NCI-H226 (cell line): ENCODE data around the gene PDZK1IP1.
A peak's percentile ranks its signal among the peaks of the same experiment; 100 is the strongest.
"Not testable (repeated sequence)": the region's sequence is repeated elsewhere in the genome, so short reads cannot be mapped to it uniquely, and the experiment has no call there.

ENCODE experiments used
- DNase-seq: peaks from one replicate; pipeline ENCODE4 v3.0.0-alpha.2; 2015

The PDZK1IP1 gene

DNA sequence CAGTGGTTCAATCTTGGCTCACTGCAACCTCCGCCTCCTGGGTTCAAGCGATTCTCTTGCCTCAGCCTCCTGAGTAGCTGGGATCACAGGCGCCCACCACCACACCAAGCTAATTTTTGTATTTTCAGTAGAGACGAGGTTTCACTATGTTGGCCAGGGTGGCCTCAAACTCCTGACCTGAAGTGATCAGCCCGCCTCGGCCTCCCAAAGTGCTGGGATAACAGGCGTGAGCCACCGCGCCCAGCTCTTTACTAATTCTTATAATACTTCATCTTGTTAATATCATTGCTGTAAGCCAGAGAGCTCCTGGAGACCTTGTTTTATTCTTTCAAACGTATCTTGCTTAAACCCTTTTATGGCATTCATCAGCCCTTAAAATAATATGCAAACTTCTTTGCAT, 3.7 kb upstream of the PDZK1IP1 start:
- DNase-seq: not testable (repeated sequence)

GRCh38 chr1:47192458-47193384, 2.9 kb upstream of the PDZK1IP1 start:
- peak; percentile 34 for DNase-seq

- no peak for DNase-seq
These were observed 2.2 kb upstream of the PDZK1IP1 start for GRCh38 chr1:47191940-47192457.

DNA sequence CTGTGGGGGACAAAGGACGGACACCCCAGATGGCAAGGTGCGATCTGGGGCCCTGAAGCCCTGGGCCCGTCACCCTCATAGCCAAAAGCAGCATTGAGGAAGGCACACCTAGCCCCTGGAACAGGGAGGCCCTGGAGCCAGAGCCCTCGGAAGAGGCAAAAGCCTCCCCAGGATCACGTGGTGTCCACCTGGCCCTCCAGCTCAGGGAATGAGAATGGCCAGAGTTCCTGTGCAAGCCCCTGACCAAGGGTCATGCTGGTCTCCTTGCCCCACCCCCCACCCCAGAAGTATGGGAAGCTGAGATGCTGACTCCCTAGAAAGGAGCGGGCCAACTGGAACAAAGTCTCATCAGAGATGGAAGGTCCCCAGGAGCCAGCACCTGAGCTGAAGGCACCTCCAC, 1.0 kb upstream of the PDZK1IP1 start:
- no peak for DNase-seq

- no peak for DNase-seq
These were observed 646 bp upstream of the PDZK1IP1 start for GRCh38 chr1:47190509-47190855.

DNA sequence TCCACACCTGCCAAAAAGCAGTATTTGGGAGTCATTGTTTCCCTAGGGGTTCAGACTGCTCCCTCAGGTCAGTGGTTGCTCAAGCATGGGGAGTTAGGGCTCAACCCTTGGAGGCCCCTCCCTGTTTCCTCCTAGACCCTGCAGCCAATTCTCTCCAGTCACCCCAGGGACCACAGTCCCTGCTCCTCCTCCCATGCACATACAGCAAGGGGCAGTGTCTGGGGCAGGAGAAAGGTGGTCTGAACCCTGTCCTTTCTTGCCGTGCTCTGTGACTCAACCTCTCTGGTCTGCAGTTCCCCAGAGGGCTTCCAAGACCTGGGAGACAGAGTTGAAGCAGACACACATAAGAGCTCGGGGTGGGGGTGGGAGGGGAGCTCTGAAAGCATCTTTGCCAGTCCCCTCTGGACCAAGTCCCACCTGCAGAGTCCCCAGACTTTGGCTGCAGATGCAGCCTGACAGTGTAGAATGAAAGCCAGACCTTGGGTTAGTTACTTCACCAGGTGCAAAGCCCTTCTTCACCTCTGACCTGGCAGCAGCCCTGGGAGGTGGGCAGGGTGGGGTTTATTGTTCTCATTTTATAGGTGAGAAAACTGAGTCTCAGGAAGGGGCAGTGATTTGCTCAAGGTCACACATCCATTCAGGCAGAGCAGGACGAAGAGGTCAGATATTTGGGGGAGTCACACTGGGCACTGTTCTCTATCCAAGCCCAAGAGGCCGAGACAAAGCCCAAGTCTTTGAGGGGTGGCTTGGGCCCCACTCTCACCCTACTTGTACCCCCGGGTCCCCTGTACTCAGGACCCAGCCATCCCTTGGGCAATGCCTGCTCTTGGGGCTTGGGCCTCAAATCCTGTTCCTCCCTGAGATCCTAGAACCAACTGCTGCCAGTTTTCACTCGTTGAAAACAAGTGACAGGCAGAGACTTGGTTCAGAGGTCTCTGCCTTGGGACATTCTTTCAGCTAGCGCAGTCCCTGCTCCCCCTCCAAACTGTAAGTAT, 748 bp downstream of the PDZK1IP1 start:
- DNase-seq: no peak

DNA sequence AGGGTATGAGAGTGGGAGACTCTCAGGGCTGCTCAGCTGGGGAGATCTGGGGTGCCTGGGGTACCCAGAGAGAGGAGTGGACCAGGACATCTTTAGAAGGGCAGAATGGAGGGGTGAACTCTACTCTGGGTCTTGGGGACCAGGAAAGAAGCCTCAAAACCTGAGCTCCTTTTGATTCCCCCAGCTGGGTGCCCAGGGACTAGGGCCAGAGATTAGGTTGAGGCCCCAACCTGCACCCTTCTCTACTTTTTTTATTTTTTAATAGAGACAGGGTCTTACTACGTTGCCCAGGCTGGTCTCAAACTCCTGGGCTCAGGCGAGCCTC, 1.9 kb downstream of the PDZK1IP1 start:
- no peak for DNase-seq

- DNase-seq: no peak
These were observed 2.5 kb downstream of the PDZK1IP1 start for GRCh38 chr1:47187231-47187925.

DNA sequence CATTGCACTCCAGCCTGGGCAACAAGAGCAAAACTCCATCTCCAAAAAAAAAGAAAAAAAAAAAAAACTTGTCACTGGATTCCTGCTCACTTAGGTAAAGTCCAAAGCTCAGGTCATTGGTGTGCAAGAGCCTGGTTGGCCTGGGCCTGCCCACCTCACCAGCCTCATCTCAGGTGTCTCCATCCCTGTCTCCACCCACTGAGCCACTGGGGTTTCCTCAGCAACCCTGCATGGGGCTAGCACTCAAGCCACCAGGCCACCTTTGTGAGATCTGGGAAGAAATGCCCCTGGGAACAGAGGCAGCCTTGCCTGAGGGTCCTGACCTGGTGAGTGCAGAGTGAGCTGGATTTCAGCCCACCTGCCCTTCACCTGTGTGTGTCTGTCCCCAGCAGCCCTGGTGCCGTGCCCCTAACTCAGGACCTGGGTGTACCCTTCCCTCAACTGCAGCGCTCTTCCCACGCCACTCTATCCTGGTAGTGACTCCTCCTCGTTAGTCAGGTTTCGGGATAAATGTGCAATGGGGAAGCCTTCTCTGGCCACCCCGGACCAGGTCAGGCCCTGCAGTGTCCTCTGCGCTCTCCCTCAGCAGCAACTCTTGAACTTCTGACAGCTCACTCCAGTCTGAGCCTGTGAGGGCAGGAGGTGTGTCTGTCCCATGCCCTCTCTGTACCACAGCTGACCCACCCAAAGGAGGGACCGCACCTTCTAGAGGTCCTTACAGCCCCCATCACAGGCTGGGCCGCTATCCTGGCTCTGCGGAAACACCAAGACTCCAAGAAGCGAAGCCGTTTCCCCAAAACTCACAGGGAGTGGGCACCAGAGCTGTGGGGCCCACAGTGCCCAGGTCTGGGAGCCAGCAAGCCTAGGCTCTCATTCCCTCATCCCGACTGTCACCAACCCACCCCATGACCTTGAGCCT, 3.3 kb downstream of the PDZK1IP1 start:
- DNase-seq: no peak

GRCh38 chr1:47184822-47185677, 4.8 kb downstream of the PDZK1IP1 start:
- no peak for DNase-seq

DNA sequence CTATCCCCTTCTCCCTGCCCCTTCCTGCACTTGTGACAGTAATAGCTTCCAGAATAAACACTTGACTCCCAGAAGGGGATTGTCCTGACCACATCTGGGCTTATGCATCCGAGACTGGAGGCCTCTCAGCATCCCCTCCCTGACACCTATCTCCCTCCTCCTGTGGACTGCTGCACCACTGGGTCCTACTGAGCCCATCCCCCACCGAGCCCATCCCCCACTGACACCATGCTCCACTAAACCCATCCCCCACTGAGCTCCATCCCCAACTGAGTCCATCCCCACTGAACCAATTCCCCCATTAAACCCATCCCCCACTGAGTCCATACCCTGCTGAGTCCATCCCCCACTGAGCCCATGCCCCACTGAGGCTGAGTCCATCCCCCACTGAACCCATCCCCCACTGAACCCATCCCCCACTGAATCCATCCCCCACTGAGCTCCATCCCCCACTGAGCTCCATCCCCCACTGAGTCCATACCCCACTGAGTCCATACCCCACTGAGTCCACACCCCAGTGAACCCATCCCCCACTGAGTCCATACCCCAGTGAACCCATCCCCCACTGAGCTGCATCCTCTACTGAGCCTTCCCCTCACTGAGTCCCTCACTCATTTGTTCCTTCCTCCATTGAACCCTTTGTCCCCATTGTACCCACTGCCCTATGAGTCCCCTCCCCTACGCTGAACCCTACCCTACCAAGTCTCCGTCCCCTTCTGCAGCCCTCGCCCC, 5.6 kb downstream of the PDZK1IP1 start:
- no peak for DNase-seq

DNA sequence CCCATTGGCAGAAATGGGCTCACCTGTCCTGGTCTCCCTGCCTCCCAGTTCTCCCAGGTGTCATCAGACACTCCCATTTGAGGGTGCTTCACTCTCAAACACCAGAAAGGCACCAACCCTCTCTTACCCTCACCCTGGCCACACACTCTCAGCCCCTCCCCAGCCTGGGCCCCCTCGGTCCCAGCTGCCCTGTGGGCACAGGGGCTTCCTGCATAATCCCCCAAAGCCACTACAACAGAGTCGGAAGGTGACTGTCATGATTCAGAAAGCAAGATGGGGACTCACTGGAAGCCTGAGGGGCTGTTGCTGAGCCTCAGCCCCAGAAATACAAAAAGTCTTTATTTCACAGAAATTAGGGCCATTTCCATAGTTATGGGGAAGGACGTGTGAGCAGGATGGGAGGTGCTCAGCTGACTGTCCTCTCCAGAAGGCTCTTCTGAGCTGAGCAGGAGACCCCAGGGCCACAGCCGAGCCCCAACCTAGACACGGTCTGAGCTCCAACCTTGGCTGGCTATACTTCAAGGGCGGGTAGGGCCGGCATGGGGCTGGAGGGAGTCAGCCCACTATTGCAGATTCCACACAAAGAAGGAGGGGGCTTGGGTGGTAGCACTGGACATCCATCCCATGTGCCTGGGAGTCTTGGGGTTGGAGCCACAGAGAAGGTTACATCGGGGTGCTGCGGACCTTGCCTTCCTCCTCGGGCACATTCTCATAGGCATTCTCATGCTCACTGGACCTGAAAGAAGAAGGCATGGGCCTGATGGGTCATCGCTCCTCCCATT, 6.3 kb downstream of the PDZK1IP1 start:
- no peak for DNase-seq

GRCh38 chr1:47182676-47183235, 7.1 kb downstream of the PDZK1IP1 start:
- DNase-seq: no peak

- peak; percentile 66 for DNase-seq
These were observed 7.7 kb downstream of the PDZK1IP1 start for GRCh38 chr1:47181955-47182675.

DNA sequence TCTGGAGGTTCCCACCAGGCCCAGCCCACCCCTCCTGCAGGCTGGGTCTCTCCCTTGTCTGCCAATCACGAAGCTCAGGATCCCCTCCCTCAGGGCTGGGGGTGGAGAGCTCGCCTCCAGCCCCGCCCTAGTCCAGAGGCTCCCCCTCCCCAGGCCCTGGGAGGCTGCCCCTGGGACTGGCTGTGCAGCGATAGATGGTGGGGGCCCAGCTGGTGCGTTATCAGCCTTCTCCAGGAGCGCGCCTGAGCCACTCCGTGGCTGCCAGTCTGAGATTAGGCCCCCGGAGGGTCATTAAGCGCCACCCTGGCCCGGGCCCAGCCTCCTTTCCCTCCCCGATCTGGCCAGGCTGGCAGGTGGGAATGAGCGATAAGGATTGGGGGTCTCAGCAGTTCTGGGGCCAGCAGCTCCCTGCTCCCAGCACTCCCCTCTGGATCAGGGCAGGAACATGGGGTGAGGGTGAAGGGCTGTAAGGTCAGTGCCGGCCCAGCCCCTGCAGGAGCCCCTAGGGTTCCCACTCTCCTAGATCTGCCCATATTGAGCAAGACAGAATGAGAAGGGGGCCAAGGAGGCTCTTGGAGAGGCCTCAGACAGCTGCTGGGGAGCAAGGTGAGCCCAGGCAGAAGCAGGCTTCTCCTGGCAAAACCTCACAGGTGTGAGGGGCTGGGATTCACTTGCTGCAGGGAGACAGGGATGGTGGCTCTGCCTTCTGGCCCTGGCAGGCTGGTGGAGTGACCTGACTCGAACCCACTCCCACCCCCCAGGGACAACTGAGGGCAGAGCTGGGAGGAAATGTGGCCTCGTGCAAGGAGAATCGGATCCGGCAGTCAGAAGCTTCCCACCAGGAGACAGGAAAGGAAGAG, 8.5 kb downstream of the PDZK1IP1 start:
- no peak for DNase-seq

DNA sequence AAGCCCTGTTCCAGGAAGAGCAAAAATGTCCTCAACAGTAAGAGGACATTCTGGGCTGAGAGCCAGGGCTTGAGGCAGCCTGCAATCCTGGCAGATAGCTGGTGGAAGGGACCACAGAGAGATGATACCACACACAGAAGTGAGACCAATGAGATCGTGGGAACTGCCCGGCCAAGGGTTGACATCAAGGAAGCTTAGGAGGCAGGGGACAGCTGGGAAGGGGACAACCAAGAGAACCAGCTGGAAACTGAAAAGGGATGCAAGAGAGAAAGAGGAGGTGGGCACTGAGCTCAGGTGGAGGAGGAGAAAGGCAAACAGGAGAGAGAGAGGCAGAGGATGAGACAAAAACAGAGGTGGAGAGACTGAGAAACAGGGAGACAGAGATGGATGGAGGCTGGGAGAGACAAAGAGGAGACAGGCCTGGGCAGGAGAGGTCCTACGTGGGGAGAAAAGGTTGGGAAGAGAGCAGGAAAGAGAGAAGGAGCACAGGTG, 9.2 kb downstream of the PDZK1IP1 start:
- no peak for DNase-seq

DNA sequence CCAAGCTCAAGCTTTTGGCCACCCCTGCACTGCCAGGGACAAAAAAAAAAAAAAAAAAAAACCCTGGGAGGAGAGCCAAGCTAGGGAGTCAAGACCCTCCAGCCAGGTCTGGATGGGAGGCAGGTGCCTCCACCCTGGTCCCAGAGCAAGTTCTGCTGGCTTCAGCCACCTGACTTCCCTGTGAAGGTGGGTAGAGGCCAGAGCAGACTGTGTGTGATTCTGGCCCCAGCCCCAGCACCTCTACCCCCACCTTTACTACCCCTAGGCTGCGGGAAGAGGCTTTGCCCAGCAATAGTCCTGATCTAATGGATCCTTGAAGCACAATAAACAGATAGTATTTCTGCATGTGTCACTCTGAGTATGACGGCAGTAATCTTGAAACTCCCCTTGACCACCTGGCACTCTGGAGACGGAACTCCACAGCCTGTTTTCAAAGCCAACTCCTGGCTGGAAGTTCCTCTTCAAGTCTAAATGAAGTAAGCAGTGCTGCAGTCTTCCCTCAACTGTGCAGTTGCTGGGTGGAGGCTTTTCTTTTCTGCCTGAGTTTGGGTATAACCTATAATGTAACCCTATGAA, 9.8 kb downstream of the PDZK1IP1 start:
- no peak for DNase-seq
